Measurements from ENCODE around the gene PPP6R2. TPM values are rescaled to one million over a fixed set of nuclear protein-coding genes. Genes with fewer than 3 reads are reported as not detected.

The PPP6R2 gene
- total and polyA plus RNA-seq, 2 donors (not counting 1 experiment from before 2014, with no cell fraction given): 19.7 to 44.4 TPM

DNA sequence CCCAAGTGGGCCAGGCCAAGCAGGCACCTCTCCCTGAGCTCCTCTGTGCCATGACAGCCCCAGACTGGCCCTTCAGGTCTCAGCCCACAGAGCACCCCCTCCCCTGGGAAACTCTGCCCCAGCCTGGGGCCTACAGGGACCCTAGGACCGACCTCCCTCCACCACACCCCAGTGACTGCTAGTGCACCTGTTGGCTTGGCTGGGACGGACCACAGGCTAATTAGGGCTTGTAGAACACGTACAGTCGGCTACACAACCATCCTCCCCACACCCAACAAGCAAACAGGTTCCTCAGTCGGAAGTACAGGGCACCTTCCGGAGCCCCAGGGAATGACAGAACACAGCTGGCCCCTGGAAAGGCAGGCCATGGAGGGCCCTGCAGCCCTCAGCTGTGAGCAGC, 127.4 kb downstream of the PPP6R2 start:
- Histone ChIP-seq H3K9me3 (ENCODE audit: control insufficient read depth, insufficient read depth, low read depth, low read length) (no peaks in the 10 kb centered on the region), H3K79me2 (ENCODE audit: control insufficient read depth, insufficient read depth, low read length) (peaks cover 55% of the 10 kb centered on the region), H3K4me1 (ENCODE audit: control insufficient read depth, extremely low read depth, insufficient read depth, low read length) (peaks cover 16% of the 10 kb centered on the region), H2AFZ (ENCODE audit: low read length) (no peak overlapping the region), H3K27me3 (ENCODE audit: control insufficient read depth, insufficient read depth, low read length) (no peaks in the 10 kb centered on the region), H3K4me2 (ENCODE audit: extremely low read depth, insufficient read depth, low read length) (no peak overlapping the region), H4K20me1 (ENCODE audit: control insufficient read depth, extremely low read depth, insufficient read depth, low read length) (peaks cover 3% of the 10 kb centered on the region), H3K4me3 (replicated peaks in 1 of 4; ENCODE audit: control extremely low read depth in 1 of 4, insufficient read depth in 1 of 4, low read depth in 3 of 4, low read length in 4 of 4) (no peak overlapping the region), H3K36me3 (ENCODE audit: control insufficient read depth, insufficient read depth, low read length) (peaks cover 18% of the 10 kb centered on the region), H3K9ac (ENCODE audit: insufficient read depth, low read length) (no peak overlapping the region), H3K27ac (ENCODE audit: insufficient read depth, low read length) (no peak overlapping the region)
- DNase-seq (ENCODE audit: low read depth in 2 of 2): no peak
- TF ChIP-seq EZH2 (IDR thresholded peaks at IDR 0.05; ENCODE audit: low read length, missing control alignments): no peak
- TF ChIP-seq, protein P1, sequence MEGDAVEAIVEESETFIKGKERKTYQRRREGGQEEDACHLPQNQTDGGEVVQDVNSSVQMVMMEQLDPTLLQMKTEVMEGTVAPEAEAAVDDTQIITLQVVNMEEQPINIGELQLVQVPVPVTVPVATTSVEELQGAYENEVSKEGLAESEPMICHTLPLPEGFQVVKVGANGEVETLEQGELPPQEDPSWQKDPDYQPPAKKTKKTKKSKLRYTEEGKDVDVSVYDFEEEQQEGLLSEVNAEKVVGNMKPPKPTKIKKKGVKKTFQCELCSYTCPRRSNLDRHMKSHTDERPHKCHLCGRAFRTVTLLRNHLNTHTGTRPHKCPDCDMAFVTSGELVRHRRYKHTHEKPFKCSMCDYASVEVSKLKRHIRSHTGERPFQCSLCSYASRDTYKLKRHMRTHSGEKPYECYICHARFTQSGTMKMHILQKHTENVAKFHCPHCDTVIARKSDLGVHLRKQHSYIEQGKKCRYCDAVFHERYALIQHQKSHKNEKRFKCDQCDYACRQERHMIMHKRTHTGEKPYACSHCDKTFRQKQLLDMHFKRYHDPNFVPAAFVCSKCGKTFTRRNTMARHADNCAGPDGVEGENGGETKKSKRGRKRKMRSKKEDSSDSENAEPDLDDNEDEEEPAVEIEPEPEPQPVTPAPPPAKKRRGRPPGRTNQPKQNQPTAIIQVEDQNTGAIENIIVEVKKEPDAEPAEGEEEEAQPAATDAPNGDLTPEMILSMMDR (conservative IDR thresholded peaks at IDR 0.05 in 1 of 2, IDR thresholded peaks at IDR 0.05 in 1 of 2; ENCODE audit: low read depth in 1 of 2, low read length in 2 of 2): no peak

DNA sequence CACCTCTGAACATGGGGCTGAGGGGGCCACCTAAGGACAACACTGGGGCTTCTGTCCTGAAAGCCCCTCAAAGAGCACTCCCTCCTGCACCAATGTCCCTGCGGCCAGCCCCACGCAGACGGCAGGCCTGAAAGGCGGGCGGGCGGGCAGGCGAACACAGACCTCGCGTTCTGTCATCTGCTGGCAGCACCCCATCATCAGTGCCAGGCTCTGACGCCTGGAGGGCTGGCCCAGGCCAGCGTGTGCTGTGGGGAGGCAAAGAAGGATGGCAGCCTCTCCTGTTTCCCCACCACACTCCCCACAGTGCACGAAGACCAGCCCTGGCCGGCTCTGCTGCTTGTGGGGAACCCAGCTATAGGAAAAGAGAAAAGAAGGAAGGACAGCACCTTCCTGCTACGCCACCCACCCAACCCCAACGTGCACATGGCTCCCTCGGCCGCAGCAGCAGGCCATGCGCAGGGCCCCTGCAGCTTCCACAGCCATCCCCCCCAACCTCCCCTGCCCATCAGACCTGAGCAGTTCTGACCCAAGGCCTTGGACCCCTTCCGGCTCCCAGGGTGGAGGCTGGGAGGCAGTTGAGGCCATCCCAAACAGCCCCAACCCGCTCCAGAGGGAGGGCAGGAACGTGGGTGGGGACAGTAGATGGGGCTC, 128.2 kb downstream of the PPP6R2 start:
- DNase-seq (ENCODE audit: low read depth in 2 of 2): no peak
- peaks cover 55% of the 10 kb centered on the region for H3K79me2 ChIP-seq (ENCODE audit: control insufficient read depth, insufficient read depth, low read length)

DNA sequence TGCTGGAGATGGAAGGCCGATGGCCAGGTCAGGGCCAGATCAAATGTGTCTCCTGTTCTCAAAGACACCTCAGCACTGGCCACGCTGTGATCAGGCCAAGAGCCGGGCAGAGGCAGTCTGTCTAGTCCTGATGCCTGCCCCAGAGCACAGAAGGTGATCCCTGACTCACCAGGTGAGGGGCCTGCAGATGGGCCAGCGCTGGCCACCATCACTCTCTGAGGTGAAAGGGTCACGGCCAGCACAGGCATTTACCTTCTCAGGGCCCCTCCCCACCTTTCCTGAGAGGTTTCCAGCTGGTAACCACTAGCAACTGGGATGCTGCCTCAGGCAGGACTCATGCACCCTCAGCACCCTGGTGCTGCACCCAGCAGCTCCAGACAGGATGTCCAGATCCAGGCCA, 128.8 kb downstream of the PPP6R2 start:
- Histone ChIP-seq H2AFZ (ENCODE audit: low read length) (no peak overlapping the region), H3K36me3 (ENCODE audit: control insufficient read depth, insufficient read depth, low read length) (peaks cover 5% of the 10 kb centered on the region), H3K4me1 (ENCODE audit: control insufficient read depth, extremely low read depth, insufficient read depth, low read length) (peaks cover 16% of the 10 kb centered on the region), H4K20me1 (ENCODE audit: control insufficient read depth, extremely low read depth, insufficient read depth, low read length) (peaks cover 3% of the 10 kb centered on the region), H3K27me3 (ENCODE audit: control insufficient read depth, insufficient read depth, low read length) (no peaks in the 10 kb centered on the region), H3K79me2 (ENCODE audit: control insufficient read depth, insufficient read depth, low read length) (peaks cover 55% of the 10 kb centered on the region), H3K9ac (ENCODE audit: insufficient read depth, low read length) (no peak overlapping the region), H3K9me3 (ENCODE audit: control insufficient read depth, insufficient read depth, low read depth, low read length) (no peaks in the 10 kb centered on the region), H3K4me3 (replicated peaks in 1 of 4; ENCODE audit: control extremely low read depth in 1 of 4, insufficient read depth in 1 of 4, low read depth in 3 of 4, low read length in 4 of 4) (no peak overlapping the region), H3K4me2 (ENCODE audit: extremely low read depth, insufficient read depth, low read length) (no peak overlapping the region), H3K27ac (ENCODE audit: insufficient read depth, low read length) (no peak overlapping the region)
- TF ChIP-seq EZH2 (IDR thresholded peaks at IDR 0.05; ENCODE audit: low read length, missing control alignments): no peak
- TF ChIP-seq, protein P1 (conservative IDR thresholded peaks at IDR 0.05 in 1 of 2, IDR thresholded peaks at IDR 0.05 in 1 of 2; ENCODE audit: low read depth in 1 of 2, low read length in 2 of 2): no peak
- no peak for DNase-seq (ENCODE audit: low read depth in 2 of 2)

More for the DNA sequence above, 128.2 kb downstream of the PPP6R2 start:
- TF ChIP-seq EZH2 (IDR thresholded peaks at IDR 0.05; ENCODE audit: low read length, missing control alignments): no peak
- TF ChIP-seq, protein P1 (conservative IDR thresholded peaks at IDR 0.05 in 1 of 2, IDR thresholded peaks at IDR 0.05 in 1 of 2; ENCODE audit: low read depth in 1 of 2, low read length in 2 of 2): no peak
- Histone ChIP-seq H3K27ac (ENCODE audit: insufficient read depth, low read length) (no peak overlapping the region), H3K9ac (ENCODE audit: insufficient read depth, low read length) (no peak overlapping the region), H2AFZ (ENCODE audit: low read length) (no peak overlapping the region), H3K36me3 (ENCODE audit: control insufficient read depth, insufficient read depth, low read length) (peaks cover 10% of the 10 kb centered on the region), H3K9me3 (ENCODE audit: control insufficient read depth, insufficient read depth, low read depth, low read length) (no peaks in the 10 kb centered on the region), H4K20me1 (ENCODE audit: control insufficient read depth, extremely low read depth, insufficient read depth, low read length) (peaks cover 3% of the 10 kb centered on the region), H3K4me2 (ENCODE audit: extremely low read depth, insufficient read depth, low read length) (no peak overlapping the region), H3K4me1 (ENCODE audit: control insufficient read depth, extremely low read depth, insufficient read depth, low read length) (peaks cover 16% of the 10 kb centered on the region), H3K27me3 (ENCODE audit: control insufficient read depth, insufficient read depth, low read length) (no peaks in the 10 kb centered on the region), H3K4me3 (replicated peaks in 1 of 4; ENCODE audit: control extremely low read depth in 1 of 4, insufficient read depth in 1 of 4, low read depth in 3 of 4, low read length in 4 of 4) (no peak overlapping the region)
